Thoracic aorta endothelial cell (primary cell): Measurements from ENCODE around the gene PGM3. TPM values are rescaled to one million over a fixed set of nuclear protein-coding genes. Genes with fewer than 3 reads are reported as not detected.

Experiments
- total RNA-seq: library from RNA; depleted of rRNA; stranded (reverse); fragments of >200 nt; gene quantifications from 2 replicates; pipeline ENCODE4 v1.2.3, GENCODE V29; 2012

Gene PGM3
- total RNA-seq, result 66.8 and 81.0 TPM in 2 replicates

DNA sequence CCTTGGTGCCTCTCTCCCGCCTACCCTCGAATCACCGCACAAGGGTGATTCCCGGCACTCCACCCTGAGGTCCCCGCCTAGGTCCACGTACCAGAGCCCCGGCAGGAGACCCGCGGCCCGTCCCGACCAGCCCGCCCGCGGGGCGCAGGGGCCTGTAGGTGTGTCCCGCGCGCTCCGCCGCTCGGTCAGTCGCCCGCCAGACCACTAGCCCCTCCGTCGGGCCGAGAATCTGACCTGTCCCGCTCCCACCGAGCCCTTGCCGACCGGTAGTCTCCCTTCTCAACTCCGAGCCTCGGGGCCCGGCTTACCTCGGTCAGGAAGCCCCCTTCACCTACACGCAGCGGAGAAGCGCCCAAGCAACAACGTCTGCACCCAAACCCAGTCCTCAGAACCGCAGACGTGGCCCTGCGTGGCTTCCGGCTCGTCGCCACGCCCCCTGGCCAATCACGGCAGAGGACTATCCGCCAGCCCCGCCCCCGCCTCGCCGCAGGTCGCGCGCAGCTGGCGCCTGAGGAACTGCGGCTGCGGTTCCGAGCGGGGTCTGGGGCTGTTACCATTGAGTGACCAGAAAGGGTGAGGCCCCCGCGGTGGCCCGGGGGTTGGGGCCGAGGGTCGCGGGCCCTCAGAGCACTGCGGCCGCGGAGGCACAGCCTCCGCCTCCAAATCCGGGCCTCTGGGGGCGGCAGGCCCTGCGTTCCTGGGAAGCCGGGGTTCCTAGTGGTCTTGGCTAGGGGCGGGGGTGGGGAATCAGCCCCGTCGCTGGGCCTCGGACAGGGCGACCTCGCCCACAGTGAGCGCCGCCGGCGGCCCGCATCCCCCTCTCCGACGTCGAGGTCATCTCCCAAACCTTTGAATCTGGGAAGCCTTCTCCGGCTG lies at the start of gene PGM3, which contains the start of gene RWDD2A:
Gene PGM3, minus strand, starts transcription at position 395 of the 876 bp plus-strand sequence. CDS start 2,253 bp downstream, outside the sequence.
Gene RWDD2A, plus strand, starts transcription at position 487 of the 876 bp plus-strand sequence. CDS start 1,095 bp downstream, outside the sequence.

Other genes starting within 250 kb of the PGM3 start
- 10.4 and 13.0 TPM in 2 replicates for gene UBE3D, start 127.4 kb downstream of the PGM3 start, total RNA-seq
- gene DOP1A, start 125.6 kb downstream of the PGM3 start, total RNA-seq, result 40.8 and 48.3 TPM in 2 replicates
- 3.4 and 4.3 TPM in 2 replicates for gene RWDD2A, start 92 bp upstream of the PGM3 start, total RNA-seq
- gene ME1, start 237.8 kb upstream of the PGM3 start, total RNA-seq, result 28.5 and 48.2 TPM in 2 replicates